Activated T-cell treated with anti-CD3 and anti-CD28 coated beads for 1 hour (primary cell): ENCODE data around the gene BCAN.
"Not testable (repeated sequence)": the region's sequence is repeated elsewhere in the genome, so short reads cannot be mapped to it uniquely, and the experiment has no call there.

Experiments used
- DNase-seq: peaks from one replicate; pipeline ENCODE4 v3.0.0-alpha.2; 2020; ENCODE audit warnings: low read depth

The BCAN gene

DNA sequence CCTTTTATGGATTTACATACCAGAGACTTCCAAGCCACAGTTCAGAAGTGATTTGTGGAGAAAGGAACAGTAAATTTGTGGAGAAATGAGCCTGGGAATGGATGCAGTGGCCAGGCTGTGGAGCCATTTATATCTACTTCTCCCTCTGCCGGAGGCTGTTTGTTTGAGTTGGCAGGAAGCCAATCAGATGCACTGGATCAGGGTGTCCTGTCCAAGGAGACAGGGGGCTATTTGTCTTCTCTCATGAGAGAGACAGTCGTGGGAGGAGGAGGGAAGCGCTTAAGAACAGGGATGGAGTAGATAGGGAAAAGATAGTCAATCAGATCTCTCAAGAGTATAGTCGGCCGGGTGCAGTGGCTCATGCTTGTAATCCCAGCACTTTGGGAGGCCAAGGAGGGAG lies 25.5 kb upstream of the BCAN start:
- DNase-seq: no peak

- DNase-seq: no peak
These were observed 22.9 kb upstream of the BCAN start, which contains the start of gene HAPLN2 for GRCh38 chr1:156618853-156619581. Gene HAPLN2, plus strand, starts transcription at chr1:156619415. Its CDS starts 4,076 bp downstream, at chr1:156623491.

DNA sequence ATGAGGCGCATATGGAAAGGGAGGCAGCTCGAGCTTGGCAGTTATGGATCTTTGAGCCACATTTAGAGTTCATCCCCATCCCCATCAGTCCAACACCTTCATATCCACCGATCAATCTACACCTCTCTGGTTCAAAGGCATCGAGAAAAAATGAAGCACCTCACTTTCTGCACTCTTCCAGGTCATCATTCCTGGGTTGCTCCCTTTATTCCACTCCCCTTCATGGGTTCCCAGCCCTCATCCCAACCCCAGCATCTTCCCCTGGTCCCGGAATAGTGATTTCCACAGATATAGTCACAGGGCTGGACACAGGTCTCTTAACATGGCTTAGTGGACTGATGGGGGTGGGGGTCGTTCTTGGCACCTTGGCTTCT lies 22.3 kb upstream of the BCAN start:
- DNase-seq: no peak

DNA sequence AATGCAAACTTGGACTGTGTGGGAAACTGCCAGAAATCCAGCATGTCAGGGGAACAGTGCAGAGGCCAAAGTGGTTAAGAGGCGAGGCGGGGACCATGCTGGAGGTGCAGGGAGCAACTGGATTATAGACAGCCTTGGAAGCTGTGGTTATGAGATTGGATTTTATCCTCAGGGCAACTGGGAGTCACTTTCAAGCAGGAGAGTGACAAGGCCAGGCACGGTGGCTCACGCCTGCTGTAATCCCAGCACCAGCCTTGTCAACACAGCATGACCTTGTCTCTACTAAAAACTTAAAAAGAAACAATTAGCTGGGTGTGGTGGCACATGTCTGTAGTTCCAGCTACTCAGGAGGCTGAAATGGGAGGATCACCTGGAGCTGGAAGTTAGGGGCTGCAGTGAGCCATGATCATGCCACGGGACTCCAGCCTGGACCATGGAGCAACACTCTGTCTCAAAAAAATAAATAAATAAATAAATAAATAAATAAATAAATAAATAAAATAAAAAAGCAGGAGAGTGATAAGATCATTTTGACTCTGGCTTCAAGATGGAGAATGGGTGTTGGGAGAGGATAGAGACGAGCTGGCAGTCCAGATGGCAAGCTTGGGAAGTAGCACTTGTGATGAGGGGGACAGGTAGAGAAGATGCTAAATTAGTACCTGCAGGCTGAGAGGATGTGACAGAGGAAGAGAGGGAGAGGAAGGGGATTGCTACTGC lies 19.2 kb upstream of the BCAN start:
- no peak for DNase-seq

- DNase-seq: no peak
These were observed 17.7 kb upstream of the BCAN start for GRCh38 chr1:156623946-156624813.

- no peak for DNase-seq
These were observed 17.0 kb upstream of the BCAN start for GRCh38 chr1:156624814-156625435.

- peak; percentile 73 for DNase-seq
These were observed 16.4 kb upstream of the BCAN start for GRCh38 chr1:156625436-156626078.

DNA sequence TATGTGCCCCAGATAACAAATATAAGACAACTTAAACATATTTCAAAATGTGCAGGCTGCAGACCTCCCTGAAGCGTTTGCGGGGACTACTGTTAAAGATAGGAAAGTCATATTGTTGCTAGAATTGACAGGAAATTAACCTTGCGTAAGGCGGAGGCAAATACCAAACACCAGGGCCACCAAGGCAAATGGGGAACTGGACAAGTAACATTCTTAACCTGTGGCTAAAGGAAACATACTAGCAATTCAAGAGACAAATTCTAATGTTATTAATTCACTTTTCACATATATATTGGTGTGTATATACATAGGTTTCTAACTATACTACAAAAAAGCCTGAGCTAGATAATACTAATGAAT lies 15.9 kb upstream of the BCAN start:
- DNase-seq: no peak

DNA sequence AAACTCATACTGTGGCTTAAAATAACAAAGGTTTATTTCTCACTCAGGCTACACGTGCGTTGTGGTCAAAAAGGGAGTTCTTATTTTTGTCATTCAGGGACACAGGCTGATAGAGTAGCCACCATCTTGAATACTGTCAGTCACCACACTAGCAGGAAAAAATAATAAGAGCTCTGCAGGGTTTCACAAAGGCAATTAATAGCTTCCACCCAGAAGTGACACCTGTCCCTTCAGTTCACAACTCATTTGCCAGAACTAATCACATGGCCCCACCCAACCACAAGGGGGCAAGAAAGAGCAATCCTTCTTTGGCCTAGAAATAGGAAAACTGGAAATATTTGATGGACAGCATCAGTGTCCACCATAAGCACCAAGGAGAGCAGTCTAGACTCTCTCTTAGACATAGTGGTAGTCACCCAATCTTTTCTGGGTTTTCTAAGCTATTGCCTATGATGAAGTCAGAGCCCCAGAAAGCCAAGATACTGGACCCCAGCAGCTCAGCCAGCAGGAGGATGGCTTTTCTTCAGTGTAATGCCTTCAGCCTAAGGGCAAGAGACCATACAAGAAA lies 14.5 kb upstream of the BCAN start:
- DNase-seq: no peak

GRCh38 chr1:156629823-156630449 lies 12.0 kb upstream of the BCAN start:
- no peak for DNase-seq

- not testable (repeated sequence) for DNase-seq
These were observed 10.8 kb upstream of the BCAN start for GRCh38 chr1:156631152-156631551.

- DNase-seq: no peak
These were observed 9.6 kb upstream of the BCAN start for GRCh38 chr1:156632355-156632754.

DNA sequence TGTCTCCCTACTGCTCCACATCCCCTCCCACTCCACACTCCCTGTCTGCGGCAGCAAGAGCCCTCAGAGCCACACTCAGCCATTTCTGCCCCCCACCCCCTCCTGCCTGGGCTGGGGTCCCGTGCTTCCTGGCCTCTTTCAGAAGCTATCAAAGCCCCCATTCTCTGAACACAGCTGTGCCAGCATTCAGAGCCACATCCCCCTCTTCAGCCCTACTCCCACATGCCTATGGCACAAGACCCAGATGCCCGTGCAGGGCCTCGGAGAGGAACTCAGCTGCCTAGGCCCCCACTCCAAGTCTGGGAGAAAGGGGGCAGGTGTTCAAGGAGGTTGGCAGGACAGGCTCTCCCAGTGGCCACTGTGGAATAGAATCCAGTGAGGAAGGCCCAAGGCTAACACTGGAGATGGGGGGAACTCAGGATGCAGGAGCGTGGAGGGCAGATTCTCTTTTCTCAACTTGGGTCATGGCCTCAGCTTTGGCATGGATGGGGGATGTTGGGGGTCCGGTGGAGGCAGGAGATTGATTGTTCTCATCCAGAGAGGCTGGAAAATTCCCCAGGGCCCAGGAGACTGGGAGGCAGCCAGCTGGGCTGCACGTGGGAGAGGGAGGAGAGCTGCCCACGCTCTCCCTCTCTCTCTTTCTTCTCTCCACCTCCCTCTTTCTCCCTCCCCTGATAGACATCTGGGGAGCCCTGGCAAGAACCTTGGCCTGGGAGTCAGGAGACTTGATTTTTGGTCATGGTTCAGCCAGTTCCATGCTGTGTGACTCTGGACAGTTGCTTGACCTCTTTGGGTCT lies 3.5 kb upstream of the BCAN start:
- no peak for DNase-seq

DNA sequence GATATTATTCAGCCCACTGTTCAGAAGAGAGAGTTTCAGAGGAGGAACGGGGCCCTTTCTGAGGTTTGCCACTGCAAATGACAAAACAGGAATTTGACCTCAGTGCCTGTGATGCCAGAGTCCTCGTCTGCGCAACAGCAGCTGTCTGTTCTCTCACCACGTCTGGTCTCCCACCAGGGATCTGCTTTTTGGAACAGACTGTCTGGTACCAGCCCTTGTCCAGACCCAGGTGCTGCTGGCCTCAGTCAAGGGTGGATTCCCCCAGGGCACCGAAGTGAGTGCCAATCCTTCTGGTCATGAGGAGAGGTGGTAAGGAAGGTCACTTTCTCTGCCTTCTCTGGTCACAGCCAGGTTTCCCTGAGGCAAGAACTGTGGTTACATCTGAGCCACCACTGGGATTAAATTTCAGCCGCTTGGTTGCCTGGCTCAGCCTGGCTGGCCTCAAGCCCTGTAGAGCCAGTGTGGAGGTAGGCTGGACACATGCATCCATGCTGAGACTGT lies 2.3 kb upstream of the BCAN start:
- no peak for DNase-seq

DNA sequence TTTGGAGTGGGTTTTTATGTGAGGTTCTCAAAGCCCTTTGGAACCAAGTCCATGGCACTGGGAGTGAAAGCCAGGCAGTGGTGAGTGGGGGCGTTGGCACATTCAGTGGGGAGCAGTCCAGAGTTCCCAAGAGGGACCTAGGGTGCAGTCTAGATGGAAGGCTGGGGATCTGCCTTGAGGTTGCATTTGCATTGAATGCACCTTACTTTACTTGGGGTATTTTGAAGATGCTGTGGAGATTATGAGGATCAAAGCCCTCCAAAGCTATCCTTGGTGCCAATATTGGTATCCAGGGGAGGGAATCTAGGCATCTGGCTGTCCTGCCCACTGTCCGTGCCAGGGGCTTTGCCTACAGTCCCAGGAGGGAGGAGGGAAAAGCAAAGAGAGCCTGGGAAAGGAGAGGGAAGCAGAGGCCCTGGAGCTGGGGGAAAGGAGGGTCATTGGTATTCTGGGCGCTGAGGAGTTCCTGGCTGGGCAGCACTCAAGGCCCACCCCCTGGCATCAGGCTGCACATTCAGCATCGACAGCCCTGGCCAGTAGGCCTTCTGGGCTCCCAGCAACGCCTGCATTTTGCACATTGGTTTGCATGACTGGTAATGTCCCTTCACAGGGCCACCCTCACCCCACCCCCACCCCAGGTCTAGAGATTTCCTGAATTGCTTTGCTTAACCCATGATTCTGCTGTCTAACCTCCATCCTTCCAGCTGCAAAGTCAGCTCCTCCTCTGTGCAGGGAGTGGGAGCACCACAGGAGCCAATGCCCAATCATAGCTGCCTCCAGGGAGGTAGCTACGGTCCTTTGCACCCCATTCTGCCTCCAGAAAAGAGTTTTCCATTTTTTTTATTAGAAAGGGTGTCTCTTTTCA lies 843 bp upstream of the BCAN start:
- DNase-seq: no peak

GRCh38 chr1:156642265-156643048 lies 540 bp downstream of the BCAN start:
- no peak for DNase-seq

DNA sequence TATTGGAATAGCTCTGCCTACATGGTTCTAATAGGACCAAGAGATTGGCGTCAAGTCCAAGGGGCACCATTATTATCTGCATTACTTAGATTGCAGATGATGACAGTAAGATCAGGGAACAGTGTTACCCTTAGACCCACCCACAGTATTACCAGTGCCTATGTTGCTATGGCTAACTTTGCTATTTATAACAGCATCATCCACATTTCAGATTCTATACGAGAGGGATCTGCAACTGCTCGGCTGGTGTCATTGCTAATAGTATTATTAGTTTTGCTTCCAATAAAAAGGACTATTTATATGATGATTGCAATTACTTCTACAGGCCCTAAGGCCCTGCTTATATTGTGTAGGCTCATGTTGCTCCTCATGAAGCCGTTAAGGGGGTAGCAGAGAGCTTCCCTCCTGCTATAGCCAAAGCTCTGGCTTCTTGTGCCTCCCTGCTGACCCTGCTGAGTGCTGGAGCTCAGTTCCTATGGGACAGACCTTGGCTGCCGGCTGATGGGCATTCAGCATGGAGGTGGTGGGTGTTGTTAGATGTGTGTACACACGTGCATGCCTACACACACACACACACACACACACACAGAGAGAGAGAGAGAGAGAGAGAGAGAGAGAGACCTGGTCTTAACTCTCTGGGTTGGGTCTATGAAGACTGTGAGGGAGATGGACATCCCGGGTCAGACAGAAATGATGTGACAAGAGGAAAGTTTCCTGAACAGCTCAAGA lies 1.3 kb downstream of the BCAN start:
- no peak for DNase-seq

DNA sequence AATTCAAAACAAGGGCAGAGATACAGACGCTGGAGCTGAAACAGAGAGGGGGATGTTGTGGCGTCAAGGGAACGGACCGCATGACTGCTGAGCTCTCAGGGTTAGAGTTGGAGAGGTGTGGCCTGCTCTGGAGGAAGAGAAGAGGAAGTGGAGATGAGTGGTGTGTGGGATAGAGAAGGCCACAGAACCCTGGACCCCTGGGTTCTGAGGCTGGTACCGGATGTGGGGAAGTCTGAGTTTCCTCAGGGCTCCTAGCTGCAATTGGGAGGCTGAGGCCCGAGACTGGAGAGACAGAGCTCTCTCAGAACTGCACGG lies 1.8 kb downstream of the BCAN start:
- no peak for DNase-seq
